ENCODE data around the gene SDK1.

Gene SDK1

GRCh38 chr7:3649250-3649649 lies 348.2 kb downstream of the SDK1 start:
- TF ChIP-seq CTCF (IDR thresholded peaks at IDR 0.05; ENCODE audit: low read depth, low read length, missing control alignments), result no peak
- no peak overlapping the region for H3K4me3 ChIP-seq (replicated peaks; ENCODE audit: low read depth, low read length)
- DNase-seq (ENCODE audit: extremely low read depth, low read depth), result no peak

GRCh38 chr7:3649678-3650440 lies 348.8 kb downstream of the SDK1 start:
- no peak overlapping the region for H3K4me3 ChIP-seq (replicated peaks; ENCODE audit: low read depth, low read length)
- TF ChIP-seq CTCF (IDR thresholded peaks at IDR 0.05; ENCODE audit: low read depth, low read length, missing control alignments), result no peak
- DNase-seq (ENCODE audit: extremely low read depth, low read depth), result no peak

- DNase-seq (ENCODE audit: extremely low read depth, low read depth), result no peak
- no peak overlapping the region for H3K4me3 ChIP-seq (replicated peaks; ENCODE audit: low read depth, low read length)
- TF ChIP-seq CTCF (IDR thresholded peaks at IDR 0.05; ENCODE audit: low read depth, low read length, missing control alignments), result no peak
Measured at GRCh38 chr7:3650844-3651243, 349.8 kb downstream of the SDK1 start.

GRCh38 chr7:3655635-3656034 lies 354.6 kb downstream of the SDK1 start:
- no peak for TF ChIP-seq CTCF (IDR thresholded peaks at IDR 0.05; ENCODE audit: low read depth, low read length, missing control alignments)
- no peak overlapping the region for H3K4me3 ChIP-seq (replicated peaks; ENCODE audit: low read depth, low read length)
- no peak for DNase-seq (ENCODE audit: extremely low read depth, low read depth)

GRCh38 chr7:3657206-3657605 lies 356.2 kb downstream of the SDK1 start:
- no peak for DNase-seq (ENCODE audit: extremely low read depth, low read depth)
- no peak overlapping the region for H3K4me3 ChIP-seq (replicated peaks; ENCODE audit: low read depth, low read length)
- TF ChIP-seq CTCF (IDR thresholded peaks at IDR 0.05; ENCODE audit: low read depth, low read length, missing control alignments), result no peak

GRCh38 chr7:3668743-3669142 lies 367.7 kb downstream of the SDK1 start:
- no peak for DNase-seq (ENCODE audit: extremely low read depth, low read depth)
- H3K4me3 ChIP-seq (replicated peaks; ENCODE audit: low read depth, low read length), result no peak overlapping the region
- TF ChIP-seq CTCF (IDR thresholded peaks at IDR 0.05; ENCODE audit: low read depth, low read length, missing control alignments), result no peak

- TF ChIP-seq CTCF (IDR thresholded peaks at IDR 0.05; ENCODE audit: low read depth, low read length, missing control alignments), result no peak
- no peak overlapping the region for H3K4me3 ChIP-seq (replicated peaks; ENCODE audit: low read depth, low read length)
- DNase-seq (ENCODE audit: extremely low read depth, low read depth), result no peak
Measured at GRCh38 chr7:3670898-3671297, 369.8 kb downstream of the SDK1 start.
